MM.1S (cell line): ENCODE data around the gene VSTM4.

Experiments
- EZH2 ChIP-seq: fragments of 300-600 bp; sonication (generic); optimal IDR thresholded peaks from 2 replicates; pipeline ENCODE3; 2017; ENCODE audit warnings: low read depth, mild to moderate bottlenecking, antibody characterized with exemption, low read length, mixed read lengths
- TF ChIP-seq, protein P1 (sequence below): fragments of 300-600 bp; sonication (generic); IDR thresholded peaks from 2 replicates; pipeline ENCODE4 v1.5.1; 2016; ENCODE audit warnings: antibody characterized with exemption, low read length, mixed read lengths

DNA sequence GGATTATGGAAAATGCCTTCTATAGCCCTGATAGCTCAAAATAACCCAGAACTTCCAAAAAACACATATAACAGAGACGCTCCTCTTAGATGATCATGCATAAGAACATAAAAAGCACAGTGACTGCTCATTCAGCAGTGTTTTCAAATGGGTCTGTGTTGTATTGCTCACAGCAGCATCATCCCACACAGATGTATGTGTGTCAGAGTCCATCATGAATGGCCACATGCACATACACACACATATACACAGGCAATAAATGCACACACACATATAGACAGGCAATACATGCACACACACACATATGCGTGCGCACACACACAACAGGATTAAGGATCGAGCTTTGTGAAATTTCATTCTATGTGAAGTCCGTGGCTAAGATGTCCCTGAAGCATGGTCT lies 46.7 kb upstream of the VSTM4 start:
- TF ChIP-seq, protein P1, sequence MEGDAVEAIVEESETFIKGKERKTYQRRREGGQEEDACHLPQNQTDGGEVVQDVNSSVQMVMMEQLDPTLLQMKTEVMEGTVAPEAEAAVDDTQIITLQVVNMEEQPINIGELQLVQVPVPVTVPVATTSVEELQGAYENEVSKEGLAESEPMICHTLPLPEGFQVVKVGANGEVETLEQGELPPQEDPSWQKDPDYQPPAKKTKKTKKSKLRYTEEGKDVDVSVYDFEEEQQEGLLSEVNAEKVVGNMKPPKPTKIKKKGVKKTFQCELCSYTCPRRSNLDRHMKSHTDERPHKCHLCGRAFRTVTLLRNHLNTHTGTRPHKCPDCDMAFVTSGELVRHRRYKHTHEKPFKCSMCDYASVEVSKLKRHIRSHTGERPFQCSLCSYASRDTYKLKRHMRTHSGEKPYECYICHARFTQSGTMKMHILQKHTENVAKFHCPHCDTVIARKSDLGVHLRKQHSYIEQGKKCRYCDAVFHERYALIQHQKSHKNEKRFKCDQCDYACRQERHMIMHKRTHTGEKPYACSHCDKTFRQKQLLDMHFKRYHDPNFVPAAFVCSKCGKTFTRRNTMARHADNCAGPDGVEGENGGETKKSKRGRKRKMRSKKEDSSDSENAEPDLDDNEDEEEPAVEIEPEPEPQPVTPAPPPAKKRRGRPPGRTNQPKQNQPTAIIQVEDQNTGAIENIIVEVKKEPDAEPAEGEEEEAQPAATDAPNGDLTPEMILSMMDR = no peak
- no peak for TF ChIP-seq EZH2
